ENCODE results near the gene MS4A4A.

The MS4A4A gene

DNA sequence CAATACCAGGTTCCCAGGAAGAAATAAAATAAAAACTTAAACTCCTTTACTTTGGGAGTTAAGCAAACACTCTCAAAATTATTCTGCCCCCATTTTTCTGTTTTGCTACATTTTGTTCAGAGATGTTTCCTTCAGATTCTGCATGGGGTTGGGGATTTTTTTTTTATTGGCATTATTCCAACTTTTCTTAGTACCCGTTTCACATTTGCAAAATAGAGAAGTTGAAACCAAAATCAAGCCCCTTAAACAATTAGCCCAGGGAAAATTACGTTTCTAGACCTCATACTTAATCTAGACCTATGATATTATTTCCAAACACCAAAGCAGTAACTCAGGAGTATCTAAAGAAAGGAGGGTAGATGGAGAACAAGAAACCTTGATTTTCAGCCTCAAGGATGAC, 77.3 kb downstream of the MS4A4A start:
- DNase-seq = no peak

Data from CD4-positive, alpha-beta T cell treated with Interleukin-4 for 4 hours (primary cell).